Epithelial cell of proximal tubule (primary cell): Measurements from ENCODE around the gene GSTK1. TPM values are rescaled to one million over a fixed set of nuclear protein-coding genes. Genes with fewer than 3 reads are reported as not detected.
A peak's percentile ranks its signal among the peaks of the same experiment; 100 is the strongest.
"Not testable (repeated sequence)": the region's sequence is repeated elsewhere in the genome, so short reads cannot be mapped to it uniquely, and the experiment has no call there.

ENCODE experiments used
- DNase-seq: peaks from one replicate; pipeline ENCODE4 v3.0.0-alpha.2; 2011; ENCODE audit warnings: low read depth
- H3K4me3 ChIP-seq: 2 replicates; pipeline ENCODE4 v1.5.1; 2011; ENCODE audit warnings: low read depth, mild to moderate bottlenecking, low read length
- total RNA-seq: library from RNA; depleted of rRNA; stranded (reverse); fragments of >200 nt; gene quantifications from 2 replicates; pipeline ENCODE4 v1.2.3, GENCODE V29; 2015
- TF ChIP-seq, protein P1 (sequence below): conservative IDR thresholded peaks from 2 replicates; pipeline ENCODE4 v1.5.1; 2012; ENCODE audit warnings: low read depth, mild to moderate bottlenecking, low read length

Gene GSTK1
- total RNA-seq, 1 donor from 2014 or later = 95.1 TPM

GRCh38 chr7:143285806-143286521 is 22.7 kb downstream of the GSTK1 start:
- TF ChIP-seq, protein P1, sequence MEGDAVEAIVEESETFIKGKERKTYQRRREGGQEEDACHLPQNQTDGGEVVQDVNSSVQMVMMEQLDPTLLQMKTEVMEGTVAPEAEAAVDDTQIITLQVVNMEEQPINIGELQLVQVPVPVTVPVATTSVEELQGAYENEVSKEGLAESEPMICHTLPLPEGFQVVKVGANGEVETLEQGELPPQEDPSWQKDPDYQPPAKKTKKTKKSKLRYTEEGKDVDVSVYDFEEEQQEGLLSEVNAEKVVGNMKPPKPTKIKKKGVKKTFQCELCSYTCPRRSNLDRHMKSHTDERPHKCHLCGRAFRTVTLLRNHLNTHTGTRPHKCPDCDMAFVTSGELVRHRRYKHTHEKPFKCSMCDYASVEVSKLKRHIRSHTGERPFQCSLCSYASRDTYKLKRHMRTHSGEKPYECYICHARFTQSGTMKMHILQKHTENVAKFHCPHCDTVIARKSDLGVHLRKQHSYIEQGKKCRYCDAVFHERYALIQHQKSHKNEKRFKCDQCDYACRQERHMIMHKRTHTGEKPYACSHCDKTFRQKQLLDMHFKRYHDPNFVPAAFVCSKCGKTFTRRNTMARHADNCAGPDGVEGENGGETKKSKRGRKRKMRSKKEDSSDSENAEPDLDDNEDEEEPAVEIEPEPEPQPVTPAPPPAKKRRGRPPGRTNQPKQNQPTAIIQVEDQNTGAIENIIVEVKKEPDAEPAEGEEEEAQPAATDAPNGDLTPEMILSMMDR = no peak
- peak overlapping the region; percentile 65 for H3K4me3 ChIP-seq

GRCh38 chr7:143286522-143286890 is 23.3 kb downstream of the GSTK1 start:
- H3K4me3 ChIP-seq = peak overlapping the region; percentile 65
- TF ChIP-seq, protein P1 = no peak
- no peak for DNase-seq

More at GRCh38 chr7:143285806-143286521, 22.7 kb downstream of the GSTK1 start:
- no peak for DNase-seq

GRCh38 chr7:143287339-143287934 is 24.2 kb downstream of the GSTK1 start:
- no peak for DNase-seq
- H3K4me3 ChIP-seq = peak overlapping the region; percentile 40
- TF ChIP-seq, protein P1 = no peak

DNA sequence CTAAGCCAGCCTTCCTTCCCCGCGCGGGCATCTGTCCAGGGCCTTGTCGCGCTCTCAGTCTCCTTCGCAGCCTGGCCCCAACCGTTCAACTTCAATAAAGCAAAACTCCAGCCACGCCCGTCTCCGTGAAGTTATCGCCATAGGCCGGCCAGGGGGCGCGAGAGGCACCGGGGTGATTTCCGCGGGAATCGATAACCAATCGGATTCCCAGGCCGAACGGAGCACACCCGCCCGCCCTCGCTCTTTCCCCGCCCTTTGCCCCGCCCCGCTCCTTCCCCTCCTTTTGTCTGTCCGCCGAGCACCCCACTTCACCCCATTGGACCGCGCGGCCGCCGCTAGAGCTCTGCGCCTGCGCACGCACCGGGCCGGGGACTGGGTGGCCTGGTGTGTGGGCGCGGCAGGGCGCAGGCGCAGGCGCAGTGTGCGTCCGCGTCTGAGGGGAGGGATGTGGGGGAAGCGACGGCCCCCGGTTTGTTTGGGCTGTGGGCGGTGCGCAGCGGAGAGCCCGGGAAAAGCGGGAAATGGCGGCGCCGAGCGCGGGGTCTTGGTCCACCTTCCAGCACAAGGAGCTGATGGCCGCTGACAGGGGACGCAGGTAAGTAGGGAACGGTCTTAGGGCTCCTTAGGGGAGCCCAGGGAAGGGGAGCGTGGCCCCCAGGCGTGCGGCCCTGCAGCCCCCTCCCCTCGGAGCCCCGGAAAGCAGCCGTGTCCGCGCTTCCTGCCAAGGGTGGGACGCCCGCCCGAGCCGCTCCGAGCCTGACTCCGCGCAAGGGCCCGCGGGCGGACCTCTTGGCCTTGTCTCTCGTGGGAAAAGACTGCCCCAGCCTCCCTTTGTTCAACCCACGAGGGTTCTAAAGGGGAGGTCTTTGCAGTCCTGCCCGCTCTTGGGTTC is 24.9 kb downstream of the GSTK1 start, which contains the start of gene CASP2:
TSS of gene CASP2 (plus strand) at position 417 of the 892 bp plus-strand sequence. CDS start at position 522, 105 bp downstream.
- peak within 1 kb of the TSS; percentile 96 for H3K4me3 ChIP-seq
- TF ChIP-seq, protein P1 = peak; percentile 36
- DNase-seq = no peak

DNA sequence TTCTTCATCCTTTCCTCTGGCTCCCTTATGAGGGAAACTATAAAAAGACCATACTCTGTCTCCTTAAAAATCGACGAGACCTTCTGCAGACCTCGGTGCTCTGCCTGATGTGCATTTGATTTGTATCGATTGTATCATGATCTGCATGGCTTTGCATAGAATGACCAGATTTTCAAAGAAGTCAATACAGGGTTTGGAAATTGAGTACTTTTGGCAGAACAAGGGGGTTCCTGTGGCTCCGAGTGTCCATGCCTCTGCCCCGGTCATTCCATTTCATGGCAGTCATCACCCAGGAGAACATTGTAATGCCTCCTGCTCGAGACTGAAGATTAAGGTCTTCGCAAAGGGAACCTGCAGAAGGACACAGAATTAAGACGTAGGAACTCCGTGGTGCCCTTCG is 25.6 kb downstream of the GSTK1 start:
- TF ChIP-seq, protein P1 = no peak
- no peak for DNase-seq
- H3K4me3 ChIP-seq = peak overlapping the region; percentile 96

DNA sequence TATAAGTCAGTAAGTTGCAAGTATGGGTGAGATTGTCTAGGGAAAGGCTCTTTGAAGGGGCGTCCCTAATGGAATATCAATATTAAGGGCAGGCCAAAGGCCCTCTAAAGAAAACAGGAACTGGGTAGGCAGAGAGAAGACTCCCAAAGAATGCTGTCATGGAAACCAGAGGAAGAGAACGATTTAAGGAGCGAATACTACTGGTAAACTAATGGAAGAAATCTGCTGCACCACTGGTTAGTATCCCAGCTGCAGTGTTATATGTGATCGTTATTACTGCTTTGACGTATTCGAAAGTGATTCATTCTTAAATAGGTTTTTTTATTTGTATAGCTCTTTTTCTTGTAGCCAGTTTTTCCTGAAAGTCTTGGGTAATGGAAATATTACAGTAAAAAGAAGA is 26.2 kb downstream of the GSTK1 start:
- DNase-seq = no peak
- TF ChIP-seq, protein P1 = no peak

GRCh38 chr7:143289888-143290287 is 26.6 kb downstream of the GSTK1 start:
- peak overlapping the region; percentile 96 for H3K4me3 ChIP-seq
- not testable (repeated sequence) for DNase-seq

More for the DNA sequence above, 26.2 kb downstream of the GSTK1 start:
- peak overlapping the region; percentile 96 for H3K4me3 ChIP-seq
